ENCODE measurements around the gene JPT1.
"Not testable (repeated sequence)": the region's sequence is repeated elsewhere in the genome, so short reads cannot be mapped to it uniquely, and the experiment has no call there.

JPT1 gene

GRCh38 chr17:75131278-75132017 is 22.9 kb downstream of the JPT1 start, which contains the start of gene NT5C:
Gene NT5C, minus strand, starts transcription at chr17:75131742. Its CDS starts 35 bp downstream, at chr17:75131707.
- peak; percentile 81 for TF ChIP-seq CTCF (IDR thresholded peaks at IDR 0.05; ENCODE audit: insufficient read depth, low read length, missing control alignments)
- ChIA-PET POLR2A (interaction anchor here (0.5 to 1.7 kb wide), 7 partner anchors 10 to 72 kb away, joined by 3 to 8 read pairs (median 3); no protein-coding TSS in a partner anchor), CTCF (interaction anchor here (0.6 to 4.9 kb wide), 28 partner anchors 8 to 281 kb away, joined by 3 to 105 read pairs (median 6); partner anchors contain the start of genes ARMC7, JPT1, MIF4GD and MRPL58)
- no peak for DNase-seq (ENCODE audit: low read depth, low spot score)
- H3K4me3 ChIP-seq (ENCODE audit: low read depth, low read length) = peak within 1 kb of the TSS; percentile 73

- peak overlapping the region; percentile 73 for H3K4me3 ChIP-seq (ENCODE audit: low read depth, low read length)
- CTCF ChIA-PET = interaction anchor here (0.9 to 4.9 kb wide), 28 partner anchors 9 to 282 kb away, joined by 3 to 105 read pairs (median 6); partner anchors contain the start of genes ARMC7, JPT1, MIF4GD and MRPL58
- TF ChIP-seq CTCF (IDR thresholded peaks at IDR 0.05; ENCODE audit: insufficient read depth, low read length, missing control alignments) = peak; percentile 65
- POLR2A ChIA-PET = interaction anchor here (0.9 to 1.7 kb wide), 4 partner anchors 15 to 71 kb away, joined by 3 to 8 read pairs (median 5); no protein-coding TSS in a partner anchor
- no peak for DNase-seq (ENCODE audit: low read depth, low spot score)
Observed at GRCh38 chr17:75130632-75131277, 23.6 kb downstream of the JPT1 start.

- ChIA-PET POLR2A (interaction anchor here (1.7 kb wide), 1 partner anchor 16 kb away, joined by 8 read pairs; no protein-coding TSS in a partner anchor), CTCF (interaction anchor here (0.9 to 4.9 kb wide), 24 partner anchors 9 to 169 kb away, joined by 3 to 105 read pairs (median 6); partner anchors contain the start of genes ARMC7, JPT1, MIF4GD and SLC16A5)
- TF ChIP-seq CTCF (IDR thresholded peaks at IDR 0.05; ENCODE audit: insufficient read depth, low read length, missing control alignments) = no peak
- DNase-seq (ENCODE audit: low read depth, low spot score) = no peak
- H3K4me3 ChIP-seq (ENCODE audit: low read depth, low read length) = peak overlapping the region; percentile 73
Observed at GRCh38 chr17:75130059-75130631, 24.2 kb downstream of the JPT1 start.

GRCh38 chr17:75129576-75129975 is 24.7 kb downstream of the JPT1 start:
- no peak overlapping the region for H3K4me3 ChIP-seq (ENCODE audit: low read depth, low read length)
- CTCF ChIA-PET = interaction anchor here (1.0 to 4.9 kb wide), 11 partner anchors 10 to 168 kb away, joined by 3 to 105 read pairs (median 18); partner anchors contain the start of gene ARMC7
- TF ChIP-seq CTCF (IDR thresholded peaks at IDR 0.05; ENCODE audit: insufficient read depth, low read length, missing control alignments) = no peak
- no peak for DNase-seq (ENCODE audit: low read depth, low spot score)
- POLR2A ChIA-PET = no interaction called here

- CTCF ChIA-PET = interaction anchor here (1.0 to 10.3 kb wide), 12 partner anchors 11 to 167 kb away, joined by 3 to 142 read pairs (median 19); partner anchors contain the start of gene ARMC7
Observed at GRCh38 chr17:75128694-75129505, 25.4 kb downstream of the JPT1 start.

GRCh38 chr17:75127936-75128335 is 26.4 kb downstream of the JPT1 start:
- DNase-seq (ENCODE audit: low read depth, low spot score); H3K4me3 ChIP-seq (ENCODE audit: low read depth, low read length): not testable (repeated sequence)
- ChIA-PET CTCF (interaction anchor here (1.0 to 10.3 kb wide), 3 partner anchors 14 to 73 kb away, joined by 4 to 142 read pairs (median 5); partner anchors contain the start of gene ARMC7), POLR2A (interaction anchor here (0.9 kb wide), 1 partner anchor 14 kb away, joined by 3 read pairs; no protein-coding TSS in a partner anchor)

More at GRCh38 chr17:75128694-75129505, 25.4 kb downstream of the JPT1 start:
- no peak overlapping the region for H3K4me3 ChIP-seq (ENCODE audit: low read depth, low read length)
- no peak for DNase-seq (ENCODE audit: low read depth, low spot score)
- POLR2A ChIA-PET = no interaction called here
- no peak for TF ChIP-seq CTCF (IDR thresholded peaks at IDR 0.05; ENCODE audit: insufficient read depth, low read length, missing control alignments)

Data from AG04449 (cell line).